HepG2 (cell line): ENCODE measurements around the gene PLK2. TPM values are rescaled to one million over a fixed set of nuclear protein-coding genes. Genes with fewer than 3 reads are reported as not detected.

Source experiments
- CEBPZ ChIP-seq: IDR thresholded peaks from 2 replicates; pipeline ENCODE4 v1.6.1; 2012; ENCODE audit warnings: low read length, improper control_type of control experiment
- DRAP1 ChIP-seq: IDR thresholded peaks from 2 replicates; pipeline ENCODE4 v1.6.1; 2016; ENCODE audit warnings: missing genetic modification reagents, missing compliant biosample characterization
- GABPA ChIP-seq, 2 experiments: IDR thresholded peaks; 2 replicates each; pipeline ENCODE4 v1.6.1; 2011 to 2016; ENCODE audit warnings: low read depth in 2 of 2, low read length in 1 of 2, missing biosample characterization in 1 of 2, missing genetic modification characterization in 1 of 2
- HMG20B ChIP-seq: conservative IDR thresholded peaks from 2 replicates; pipeline ENCODE4 v1.6.1; 2016; ENCODE audit warnings: missing genetic modification reagents, missing compliant biosample characterization
- HMGXB4 ChIP-seq, 2 experiments: sonication (generic) in 1 of 2; formaldehyde crosslinking in 1 of 2; IDR thresholded peaks; 2 replicates each; pipeline versions ENCODE4 v1.4.0 to v1.6.1; 2018 to 2020; ENCODE audit warnings: missing genetic modification reagents in 2 of 2, borderline replicate concordance in 1 of 2, low read depth in 1 of 2, mild to moderate bottlenecking in 1 of 2, missing biosample characterization in 1 of 2
- HNRNPK ChIP-seq: fragments of 200-400 bp; formaldehyde crosslinking; IDR thresholded peaks from 2 replicates; pipeline ENCODE4 v1.6.1; 2018; ENCODE audit warnings: low read length, low read depth, moderate library complexity, mild to moderate bottlenecking; ENCODE audit not compliant: poor library complexity, severe bottlenecking
- KAT2B ChIP-seq: fragments of 150-350 bp; IDR thresholded peaks from 2 replicates; pipeline ENCODE4 v1.6.1; 2014; ENCODE audit warnings: low read depth, low read length, borderline replicate concordance
- RNF2 ChIP-seq: fragments of 450-650 bp; conservative IDR thresholded peaks from 2 replicates; pipeline ENCODE4 v1.6.1; 2016; ENCODE audit warnings: low read depth
- SKIL ChIP-seq: sonication (generic); formaldehyde crosslinking; IDR thresholded peaks from 2 replicates; pipeline ENCODE4 v1.8.0; 2022; ENCODE audit warnings: missing genetic modification reagents, mild to moderate bottlenecking, moderate library complexity, borderline replicate concordance
- SSRP1 ChIP-seq: IDR thresholded peaks from 2 replicates; pipeline ENCODE4 v1.6.1; 2016; ENCODE audit warnings: control low read depth
- TEAD2 ChIP-seq: sonication (generic); formaldehyde crosslinking; IDR thresholded peaks from 2 replicates; pipeline ENCODE4 v1.9.0; 2021; ENCODE audit warnings: missing genetic modification reagents
- TEF ChIP-seq: sonication (generic); formaldehyde crosslinking; IDR thresholded peaks from 2 replicates; pipeline ENCODE4 v1.5.0; 2020; ENCODE audit warnings: missing genetic modification reagents
- THAP11 ChIP-seq: IDR thresholded peaks from 2 replicates; pipeline ENCODE4 v1.6.1; 2016; ENCODE audit warnings: missing biosample characterization, missing genetic modification reagents
- ZNF121 ChIP-seq: sonication (generic); formaldehyde crosslinking; IDR thresholded peaks from 2 replicates; pipeline ENCODE4 v1.5.0; 2020; ENCODE audit warnings: mild to moderate bottlenecking, missing genetic modification reagents
- ZNF34 ChIP-seq: sonication (generic); formaldehyde crosslinking; IDR thresholded peaks from 2 replicates; pipeline ENCODE4 v1.4.0; 2020; ENCODE audit warnings: mild to moderate bottlenecking, missing genetic modification reagents, borderline replicate concordance
- ZNF362 ChIP-seq: sonication (generic); formaldehyde crosslinking; IDR thresholded peaks from 2 replicates; pipeline ENCODE4 v1.4.0; 2020; ENCODE audit warnings: missing genetic modification reagents, mild to moderate bottlenecking, borderline replicate concordance
- ZNF557 ChIP-seq: sonication (generic); formaldehyde crosslinking; IDR thresholded peaks from 2 replicates; pipeline ENCODE4 v1.4.0; 2020; ENCODE audit warnings: missing genetic modification reagents
- polyA plus RNA-seq, 8 experiments: library from polyadenylated mRNA; depleted of rRNA in 3 of 8; stranded (reverse) in 7 of 8; unstranded in 1 of 8; fragments of >200 nt; fragmentation: Illumina TruSeq in 4 of 8; extraction: Trizol in 4 of 8; gene quantifications; 2 replicates each; pipeline versions ENCODE4 v1.2.1 to v1.2.3, GENCODE V29; 2011 to 2016; ENCODE audit warnings: low read depth in 4 of 8, missing spikeins in 1 of 8, mixed read lengths in 1 of 8; ENCODE audit not compliant: insufficient read depth in 1 of 8
- total RNA-seq, 5 experiments: library from RNA; depleted of rRNA; stranded (reverse); fragments of >200 nt; fragmentation: Illumina TruSeq; extraction: Trizol; gene quantifications; 2 replicates each; pipeline ENCODE4 v1.2.3, GENCODE V29; 2016; ENCODE audit warnings: low read depth in 1 of 5
- TF ChIP-seq, protein P1 (sequence below): sonication (generic); formaldehyde crosslinking; IDR thresholded peaks from 2 replicates; pipeline ENCODE4 v1.9.0; 2021; ENCODE audit warnings: missing genetic modification reagents, borderline replicate concordance

Gene PLK2
- total and polyA plus RNA-seq, 2 of the 13 experiments (the other 11 are each of a cell fraction or from before 2014, with no cell fraction given): 9.6 to 29.6 TPM

DNA sequence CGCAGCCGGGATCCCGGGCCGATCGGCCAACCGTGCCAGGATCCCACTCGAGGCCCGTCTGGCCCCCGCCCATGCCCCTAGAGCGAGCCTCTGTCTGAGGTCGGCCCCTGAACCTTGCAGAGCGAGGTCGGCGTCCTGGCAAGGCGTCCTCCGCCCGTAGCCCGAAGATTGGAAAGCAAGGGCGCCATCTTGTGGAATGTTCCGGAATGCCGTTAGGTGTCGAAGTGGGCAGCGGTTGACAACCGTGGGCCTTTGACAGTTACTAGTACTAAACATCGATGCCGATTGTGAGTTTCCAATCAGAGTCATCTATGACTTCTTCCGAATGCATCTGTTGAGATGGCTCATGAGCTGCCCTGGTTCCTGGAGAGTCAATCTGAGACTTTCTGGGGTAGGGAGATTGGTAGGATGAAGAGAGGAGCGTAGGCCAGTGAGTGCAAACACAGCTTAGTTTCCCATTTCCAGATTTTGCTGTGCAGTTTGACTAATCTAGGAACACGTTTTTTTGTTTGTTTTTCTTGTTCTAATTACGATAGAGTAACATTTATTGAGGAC, 923 bp upstream of the PLK2 start (continued):
- 0 out of 2 replicates have a peak, but pooled peaks have one; percentile 17 for TF ChIP-seq ZNF362
- no peak for TF ChIP-seq HMG20B
- TF ChIP-seq TEAD2 (CRISPR knock-in tag): no peak
- TF ChIP-seq KAT2B: no peak
- TF ChIP-seq RNF2: no peak
- no peak for TF ChIP-seq DRAP1 (CRISPR knock-in tag)
- TF ChIP-seq, protein P1, sequence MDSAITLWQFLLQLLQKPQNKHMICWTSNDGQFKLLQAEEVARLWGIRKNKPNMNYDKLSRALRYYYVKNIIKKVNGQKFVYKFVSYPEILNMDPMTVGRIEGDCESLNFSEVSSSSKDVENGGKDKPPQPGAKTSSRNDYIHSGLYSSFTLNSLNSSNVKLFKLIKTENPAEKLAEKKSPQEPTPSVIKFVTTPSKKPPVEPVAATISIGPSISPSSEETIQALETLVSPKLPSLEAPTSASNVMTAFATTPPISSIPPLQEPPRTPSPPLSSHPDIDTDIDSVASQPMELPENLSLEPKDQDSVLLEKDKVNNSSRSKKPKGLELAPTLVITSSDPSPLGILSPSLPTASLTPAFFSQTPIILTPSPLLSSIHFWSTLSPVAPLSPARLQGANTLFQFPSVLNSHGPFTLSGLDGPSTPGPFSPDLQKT (CRISPR knock-in tag): no peak
- TF ChIP-seq CEBPZ: no peak
- no peak for TF ChIP-seq TEF (CRISPR knock-in tag)
- peak; percentile 28 for TF ChIP-seq ZNF121 (CRISPR knock-in tag)
- no peak for TF ChIP-seq GABPA (IDR thresholded peaks at IDR 0.05; ENCODE audit: low read depth, low read length)
- no peak for TF ChIP-seq GABPA (CRISPR knock-in tag; IDR thresholded peaks at IDR 0.05; ENCODE audit: low read depth)
- TF ChIP-seq HMGXB4 (CRISPR knock-in tag; IDR thresholded peaks at IDR 0.05; ENCODE audit: borderline replicate concordance in 1 of 2, low read depth in 1 of 2): peak in 1 of 2 experiments; percentile 65
- no peak for TF ChIP-seq HNRNPK
- TF ChIP-seq THAP11 (CRISPR knock-in tag): no peak
- no peak for TF ChIP-seq ZNF34
- no peak for TF ChIP-seq SKIL
- TF ChIP-seq SSRP1 (CRISPR knock-in tag): no peak
- TF ChIP-seq ZNF557 (CRISPR knock-in tag): no peak
